Gastroesophageal sphincter (tissue), 3 donors: Measurements from ENCODE around the gene CACNB4.

ENCODE experiments used
- EP300 ChIP-seq: sonication (generic); formaldehyde crosslinking; IDR thresholded peaks from one replicate; pipeline ENCODE4 v1.6.1; 2017; ENCODE audit warnings: antibody characterized with exemption, mild to moderate bottlenecking
- POLR2AphosphoS5 ChIP-seq: sonication (generic); formaldehyde crosslinking; IDR thresholded peaks from one replicate; pipeline ENCODE4 v1.6.1; 2017; ENCODE audit warnings: antibody characterized with exemption
- TF ChIP-seq, protein P1 (sequence below), 4 experiments: fragments of 200-600 bp in 2 of 4; fragments of 450-650 bp in 2 of 4; sonication (generic) in 1 of 4; IDR thresholded peaks; one replicate each; pipeline ENCODE4 v1.5.1; 2017 to 2019; ENCODE audit warnings: antibody characterized with exemption in 4 of 4, mild to moderate bottlenecking in 2 of 4, moderate library complexity in 2 of 4

DNA sequence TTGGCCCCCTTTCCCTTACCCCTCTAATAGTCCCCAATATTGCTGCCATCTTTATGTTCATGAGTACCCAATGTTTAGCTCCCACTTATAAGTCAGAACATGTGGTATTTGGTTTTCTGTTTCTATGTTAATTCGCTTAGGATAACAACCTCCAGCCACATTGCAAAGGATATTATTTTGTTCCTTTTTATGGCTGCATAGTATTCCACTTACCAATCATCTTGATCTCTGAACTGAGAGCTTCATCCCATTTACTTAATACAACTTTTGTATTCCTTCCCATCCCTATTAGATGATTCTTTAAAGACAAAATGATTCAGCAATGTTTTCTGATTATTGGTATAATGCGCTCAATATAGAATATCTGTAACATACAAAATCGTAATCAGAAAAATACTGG, 307.3 kb downstream of the CACNB4 start:
- TF ChIP-seq, protein P1, sequence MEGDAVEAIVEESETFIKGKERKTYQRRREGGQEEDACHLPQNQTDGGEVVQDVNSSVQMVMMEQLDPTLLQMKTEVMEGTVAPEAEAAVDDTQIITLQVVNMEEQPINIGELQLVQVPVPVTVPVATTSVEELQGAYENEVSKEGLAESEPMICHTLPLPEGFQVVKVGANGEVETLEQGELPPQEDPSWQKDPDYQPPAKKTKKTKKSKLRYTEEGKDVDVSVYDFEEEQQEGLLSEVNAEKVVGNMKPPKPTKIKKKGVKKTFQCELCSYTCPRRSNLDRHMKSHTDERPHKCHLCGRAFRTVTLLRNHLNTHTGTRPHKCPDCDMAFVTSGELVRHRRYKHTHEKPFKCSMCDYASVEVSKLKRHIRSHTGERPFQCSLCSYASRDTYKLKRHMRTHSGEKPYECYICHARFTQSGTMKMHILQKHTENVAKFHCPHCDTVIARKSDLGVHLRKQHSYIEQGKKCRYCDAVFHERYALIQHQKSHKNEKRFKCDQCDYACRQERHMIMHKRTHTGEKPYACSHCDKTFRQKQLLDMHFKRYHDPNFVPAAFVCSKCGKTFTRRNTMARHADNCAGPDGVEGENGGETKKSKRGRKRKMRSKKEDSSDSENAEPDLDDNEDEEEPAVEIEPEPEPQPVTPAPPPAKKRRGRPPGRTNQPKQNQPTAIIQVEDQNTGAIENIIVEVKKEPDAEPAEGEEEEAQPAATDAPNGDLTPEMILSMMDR (IDR thresholded peaks at IDR 0.05): no peak
- TF ChIP-seq EP300 (no peak), POLR2AphosphoS5 (no peak)
